ENCODE data around the gene GSK3A. TPM values are rescaled to one million over a fixed set of nuclear protein-coding genes. Genes with fewer than 3 reads are reported as not detected.

The GSK3A gene
- total RNA-seq, 1 experiment from 2014 or later = 70.1 TPM

DNA sequence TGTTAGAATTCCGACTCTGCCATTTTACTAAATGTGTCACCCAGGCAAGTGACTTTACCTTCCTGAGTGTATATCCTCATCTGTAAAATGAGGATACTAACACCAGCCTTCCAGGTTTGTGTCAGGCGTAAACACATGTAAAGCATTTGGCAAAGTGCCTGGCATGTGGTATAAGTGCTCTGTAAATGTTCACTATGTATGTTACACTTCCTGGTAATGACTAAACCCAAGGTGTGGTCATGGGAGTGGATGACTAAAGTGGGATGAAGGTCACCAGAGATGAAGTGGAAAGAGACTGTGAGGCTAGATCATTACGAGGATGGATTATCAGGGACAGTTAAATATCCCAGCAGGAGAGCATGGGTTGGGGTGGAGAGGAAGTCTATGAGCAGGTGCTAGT, 50.5 kb downstream of the GSK3A start:
- DNase-seq (ENCODE audit: low spot score) = no peak
- H3K9me3 ChIP-seq (ENCODE audit: low read depth, low read length, poor library complexity, severe bottlenecking) = no peaks in the 10 kb centered on the region
- no TSS peak for BruUV-seq (replicated peaks)
- no peaks in the 10 kb centered on the region for H3K4me1 ChIP-seq (ENCODE audit: insufficient read depth, low read length, poor library complexity, severe bottlenecking)
- intact Hi-C loops (cut with micrococcal nuclease; ENCODE audit: unreplicated experiment) = no loop called here
- no peak overlapping the region for H3K4me3 ChIP-seq (ENCODE audit: low read depth, low read length, poor library complexity, severe bottlenecking)
- POLR2A ChIA-PET (ENCODE audit: low non-redundant PET) = no interaction called here
- no peak overlapping the region for H3K27ac ChIP-seq (ENCODE audit: low read depth, low read length, poor library complexity, severe bottlenecking)
- no peaks in the 10 kb centered on the region for H3K27me3 ChIP-seq (replicated peaks; ENCODE audit: insufficient read depth, low read depth, low read length, poor library complexity)
- TF ChIP-seq CTCF (conservative IDR thresholded peaks at IDR 0.05; ENCODE audit: low read depth, low read length) = no peak
- TF ChIP-seq EZH2 (IDR thresholded peaks at IDR 0.05; ENCODE audit: borderline replicate concordance, low read depth, low read length, poor library complexity, severe bottlenecking) = no peak
- CTCF ChIA-PET = interaction anchor here (1.2 kb wide), 1 partner anchor 15 kb away, joined by 3 read pairs; no protein-coding TSS in a partner anchor
- no peaks in the 10 kb centered on the region for H3K36me3 ChIP-seq (ENCODE audit: insufficient read depth, low read length, poor library complexity, severe bottlenecking)

DNA sequence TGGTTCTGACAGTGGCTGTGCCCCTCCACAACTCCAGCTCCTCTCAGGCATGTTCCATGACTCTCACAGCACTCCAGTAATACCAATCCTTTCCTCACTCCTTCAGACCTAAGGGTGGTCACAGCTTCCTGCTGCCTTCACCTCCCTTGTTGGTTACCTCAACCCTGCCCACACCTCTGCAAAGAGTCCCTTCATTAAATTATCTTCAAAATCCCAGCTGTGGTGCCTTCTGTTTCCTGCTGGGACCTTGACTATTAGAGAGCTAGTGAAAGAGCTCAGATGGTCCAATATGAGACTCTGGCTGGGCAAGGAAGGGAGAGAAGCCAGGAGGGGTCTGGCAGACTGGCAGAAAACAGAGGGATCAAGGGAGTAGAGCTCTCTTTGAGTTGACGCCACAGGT, 51.1 kb downstream of the GSK3A start:
- H3K27ac ChIP-seq (ENCODE audit: low read depth, low read length, poor library complexity, severe bottlenecking) = no peak overlapping the region
- H3K4me1 ChIP-seq (ENCODE audit: insufficient read depth, low read length, poor library complexity, severe bottlenecking) = no peaks in the 10 kb centered on the region
- H3K4me3 ChIP-seq (ENCODE audit: low read depth, low read length, poor library complexity, severe bottlenecking) = no peak overlapping the region
- TF ChIP-seq EZH2 (IDR thresholded peaks at IDR 0.05; ENCODE audit: borderline replicate concordance, low read depth, low read length, poor library complexity, severe bottlenecking) = no peak
- no peak for DNase-seq (ENCODE audit: low spot score)
- no TSS peak for BruUV-seq (replicated peaks)
- H3K36me3 ChIP-seq (ENCODE audit: insufficient read depth, low read length, poor library complexity, severe bottlenecking) = no peaks in the 10 kb centered on the region
- H3K9me3 ChIP-seq (ENCODE audit: low read depth, low read length, poor library complexity, severe bottlenecking) = no peaks in the 10 kb centered on the region
- intact Hi-C loops (cut with micrococcal nuclease; ENCODE audit: unreplicated experiment) = no loop called here
- no peaks in the 10 kb centered on the region for H3K27me3 ChIP-seq (replicated peaks; ENCODE audit: insufficient read depth, low read depth, low read length, poor library complexity)
- ChIA-PET POLR2A (ENCODE audit: low non-redundant PET) (no interaction called here), CTCF (interaction anchor here (1.2 kb wide), 1 partner anchor 14 kb away, joined by 3 read pairs; no protein-coding TSS in a partner anchor)

DNA sequence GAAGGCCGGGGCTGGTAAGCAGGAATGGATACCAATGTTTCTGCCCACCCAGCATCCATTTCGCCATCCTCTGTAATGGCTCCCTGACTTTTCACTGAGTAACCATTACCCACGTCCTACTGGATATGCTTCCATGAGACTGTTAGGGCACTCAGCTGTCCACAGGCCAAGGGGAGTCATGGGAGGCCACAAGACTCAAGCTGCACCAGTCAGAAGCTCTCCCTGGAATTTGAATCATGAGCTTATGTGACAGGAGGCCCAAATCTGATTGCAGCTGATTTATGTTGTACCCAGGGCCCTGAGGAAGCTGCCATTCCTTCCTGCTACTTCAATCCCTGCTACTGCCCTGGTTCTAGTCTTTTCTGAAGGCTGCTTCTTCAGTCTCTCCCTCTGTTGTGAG, 53.3 kb downstream of the GSK3A start:
- BruUV-seq (replicated peaks) = no TSS peak
- H3K9me3 ChIP-seq (ENCODE audit: low read depth, low read length, poor library complexity, severe bottlenecking) = no peaks in the 10 kb centered on the region
- ChIA-PET POLR2A (ENCODE audit: low non-redundant PET) (no interaction called here), CTCF (no interaction called here)
- no peak for DNase-seq (ENCODE audit: low spot score)
- no peaks in the 10 kb centered on the region for H3K36me3 ChIP-seq (ENCODE audit: insufficient read depth, low read length, poor library complexity, severe bottlenecking)
- no peak overlapping the region for H3K4me3 ChIP-seq (ENCODE audit: low read depth, low read length, poor library complexity, severe bottlenecking)
- no peak overlapping the region for H3K27ac ChIP-seq (ENCODE audit: low read depth, low read length, poor library complexity, severe bottlenecking)
- no peaks in the 10 kb centered on the region for H3K4me1 ChIP-seq (ENCODE audit: insufficient read depth, low read length, poor library complexity, severe bottlenecking)
- intact Hi-C loops (cut with micrococcal nuclease; ENCODE audit: unreplicated experiment) = no loop called here
- no peak for TF ChIP-seq CTCF (conservative IDR thresholded peaks at IDR 0.05; ENCODE audit: low read depth, low read length)
- no peak for TF ChIP-seq EZH2 (IDR thresholded peaks at IDR 0.05; ENCODE audit: borderline replicate concordance, low read depth, low read length, poor library complexity, severe bottlenecking)
- H3K27me3 ChIP-seq (replicated peaks; ENCODE audit: insufficient read depth, low read depth, low read length, poor library complexity) = no peaks in the 10 kb centered on the region

DNA sequence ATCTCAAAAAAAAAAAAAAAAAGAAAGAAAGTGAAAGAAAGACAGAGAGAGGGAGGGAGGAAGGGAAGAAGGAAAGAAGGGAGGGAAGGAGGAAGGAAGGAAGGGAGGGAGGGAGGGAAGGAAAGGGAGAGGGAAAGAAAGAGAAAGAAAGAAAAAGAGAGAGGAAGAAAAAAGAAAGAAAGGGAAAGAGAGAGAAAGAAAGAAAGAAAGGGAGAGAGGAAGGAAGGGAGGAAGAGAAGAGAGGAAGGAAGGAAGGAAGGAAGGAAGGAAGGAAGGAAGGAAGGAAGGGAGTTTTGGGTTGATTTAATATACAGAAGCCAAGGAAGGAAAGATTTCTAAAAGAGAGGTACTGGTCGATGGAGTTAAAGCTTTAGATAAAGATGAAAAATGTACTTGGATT, 53.7 kb downstream of the GSK3A start:
- Histone ChIP-seq H3K27ac (ENCODE audit: low read depth, low read length, poor library complexity, severe bottlenecking) (no peak overlapping the region), H3K9me3 (ENCODE audit: low read depth, low read length, poor library complexity, severe bottlenecking) (no peaks in the 10 kb centered on the region), H3K4me3 (ENCODE audit: low read depth, low read length, poor library complexity, severe bottlenecking) (no peak overlapping the region), H3K27me3 (replicated peaks; ENCODE audit: insufficient read depth, low read depth, low read length, poor library complexity) (no peaks in the 10 kb centered on the region), H3K36me3 (ENCODE audit: insufficient read depth, low read length, poor library complexity, severe bottlenecking) (no peaks in the 10 kb centered on the region), H3K4me1 (ENCODE audit: insufficient read depth, low read length, poor library complexity, severe bottlenecking) (no peaks in the 10 kb centered on the region)
- CTCF ChIA-PET = no interaction called here
- DNase-seq (ENCODE audit: low spot score) = no peak
- intact Hi-C loops (cut with micrococcal nuclease; ENCODE audit: unreplicated experiment) = no loop called here
- no peak for TF ChIP-seq CTCF (conservative IDR thresholded peaks at IDR 0.05; ENCODE audit: low read depth, low read length)
- no peak for TF ChIP-seq EZH2 (IDR thresholded peaks at IDR 0.05; ENCODE audit: borderline replicate concordance, low read depth, low read length, poor library complexity, severe bottlenecking)
- BruUV-seq (replicated peaks) = no TSS peak
- POLR2A ChIA-PET (ENCODE audit: low non-redundant PET) = no interaction called here
